HepG2 (cell line): Measurements from ENCODE around the gene PRDM12. TPM values are rescaled to one million over a fixed set of nuclear protein-coding genes. Genes with fewer than 3 reads are reported as not detected.

Source experiments
- AKAP8 ChIP-seq: sonication (generic); formaldehyde crosslinking; IDR thresholded peaks from 2 replicates; pipeline ENCODE4 v1.5.1; 2020; ENCODE audit warnings: mild to moderate bottlenecking, missing genetic modification reagents
- ATRX ChIP-seq: sonication (generic); formaldehyde crosslinking; IDR thresholded peaks from 2 replicates; pipeline ENCODE4 v1.4.0; 2020; ENCODE audit warnings: missing genetic modification reagents, borderline replicate concordance
- CREB1 ChIP-seq, 2 experiments: fragments of 450-650 bp in 1 of 2; IDR thresholded peaks; 2 replicates each; pipeline ENCODE4 v1.6.1; 2016 to 2017; ENCODE audit warnings: control low read depth in 1 of 2, mild to moderate bottlenecking in 1 of 2, missing compliant biosample characterization in 1 of 2, missing genetic modification characterization in 1 of 2
- HDAC2 ChIP-seq: sonication (generic); formaldehyde crosslinking; IDR thresholded peaks from 2 replicates; pipeline ENCODE4 v1.4.0; 2020; ENCODE audit warnings: missing genetic modification reagents
- HIC2 ChIP-seq: sonication (generic); formaldehyde crosslinking; IDR thresholded peaks from 2 replicates; pipeline ENCODE4 v1.9.0; 2022; ENCODE audit warnings: low read depth, missing genetic modification reagents
- KMT2B ChIP-seq: IDR thresholded peaks from 2 replicates; pipeline ENCODE4 v1.6.1; 2016; ENCODE audit warnings: missing genetic modification reagents, missing compliant biosample characterization
- MIER3 ChIP-seq: IDR thresholded peaks from 2 replicates; pipeline ENCODE4 v1.6.1; 2016; ENCODE audit warnings: missing compliant biosample characterization, borderline replicate concordance
- MTA1 ChIP-seq: sonication (generic); formaldehyde crosslinking; IDR thresholded peaks from 2 replicates; pipeline ENCODE4 v1.4.0; 2020; ENCODE audit warnings: missing genetic modification reagents, mild to moderate bottlenecking, borderline replicate concordance
- NFE2 ChIP-seq: sonication (generic); formaldehyde crosslinking; IDR thresholded peaks from 2 replicates; pipeline ENCODE4 v1.4.0; 2020; ENCODE audit warnings: missing genetic modification reagents
- PHF20 ChIP-seq: sonication (generic); formaldehyde crosslinking; IDR thresholded peaks from 2 replicates; pipeline ENCODE4 v1.5.0; 2020; ENCODE audit warnings: mild to moderate bottlenecking, missing genetic modification reagents
- PRDM15 ChIP-seq: sonication (generic); formaldehyde crosslinking; IDR thresholded peaks from 2 replicates; pipeline ENCODE4 v1.4.0; 2020; ENCODE audit warnings: missing genetic modification reagents
- RBM39 ChIP-seq: fragments of 200-400 bp; formaldehyde crosslinking; IDR thresholded peaks from one replicate; pipeline ENCODE4 v1.6.1; 2018; ENCODE audit warnings: antibody characterized with exemption, mild to moderate bottlenecking, low read depth, low read length; ENCODE audit not compliant: poor library complexity, severe bottlenecking
- REXO4 ChIP-seq: sonication (generic); formaldehyde crosslinking; IDR thresholded peaks from 2 replicates; pipeline ENCODE4 v1.8.0; 2022; ENCODE audit warnings: missing genetic modification reagents, mild to moderate bottlenecking, borderline replicate concordance
- SAP130 ChIP-seq: IDR thresholded peaks from 2 replicates; pipeline ENCODE4 v1.6.1; 2016; ENCODE audit warnings: low read depth
- SRSF4 ChIP-seq: fragments of 200-400 bp; formaldehyde crosslinking; IDR thresholded peaks from one replicate; pipeline ENCODE4 v1.6.1; 2018; ENCODE audit warnings: mild to moderate bottlenecking, low read depth, low read length, moderate library complexity; ENCODE audit not compliant: poor library complexity, severe bottlenecking
- ZBTB25 ChIP-seq: IDR thresholded peaks from 2 replicates; pipeline ENCODE4 v1.6.1; 2018; ENCODE audit warnings: missing genetic modification reagents
- ZBTB44 ChIP-seq: sonication (generic); formaldehyde crosslinking; IDR thresholded peaks from 2 replicates; pipeline ENCODE4 v1.4.0; 2020; ENCODE audit warnings: missing genetic modification reagents
- ZFY ChIP-seq: sonication (generic); formaldehyde crosslinking; IDR thresholded peaks from 2 replicates; pipeline ENCODE4 v1.4.0; 2020; ENCODE audit warnings: missing genetic modification reagents
- ZGPAT ChIP-seq: IDR thresholded peaks from 2 replicates; pipeline ENCODE4 v1.6.1; 2016; ENCODE audit warnings: mild to moderate bottlenecking
- polyA plus RNA-seq, 8 experiments: library from polyadenylated mRNA; depleted of rRNA in 3 of 8; stranded (reverse) in 7 of 8; unstranded in 1 of 8; fragments of >200 nt; fragmentation: Illumina TruSeq in 4 of 8; extraction: Trizol in 4 of 8; gene quantifications; 2 replicates each; pipeline versions ENCODE4 v1.2.1 to v1.2.3, GENCODE V29; 2011 to 2016; ENCODE audit warnings: low read depth in 4 of 8, missing spikeins in 1 of 8, mixed read lengths in 1 of 8; ENCODE audit not compliant: insufficient read depth in 1 of 8
- total RNA-seq, 5 experiments: library from RNA; depleted of rRNA; stranded (reverse); fragments of >200 nt; fragmentation: Illumina TruSeq; extraction: Trizol; gene quantifications; 2 replicates each; pipeline ENCODE4 v1.2.3, GENCODE V29; 2016; ENCODE audit warnings: low read depth in 1 of 5

Gene PRDM12
- total and polyA plus RNA-seq, 2 of the 13 experiments (the other 11 are each of a cell fraction or from before 2014, with no cell fraction given), result 0.04 to 0.07 TPM

- TF ChIP-seq ZGPAT (CRISPR knock-in tag) (peak; percentile 36; the same call in 1 of the 2 replicates), CREB1 (IDR thresholded peaks at IDR 0.05) (peak; percentile 52), CREB1 (CRISPR knock-in tag; IDR thresholded peaks at IDR 0.05) (peak; percentile 80), HDAC2 (CRISPR knock-in tag) (no peak), ZBTB25 (CRISPR knock-in tag) (peak; percentile 72; the same call in 1 of the 2 replicates), ZBTB44 (CRISPR knock-in tag) (no peak), MIER3 (CRISPR knock-in tag) (no peak), MTA1 (CRISPR knock-in tag) (no peak), REXO4 (CRISPR knock-in tag) (no peak), HIC2 (CRISPR knock-in tag) (no peak), SAP130 (peak; percentile 55; the same call in 1 of the 2 replicates), KMT2B (CRISPR knock-in tag) (peak; percentile 71), PHF20 (CRISPR knock-in tag) (no peak; the same call in 1 of the 2 replicates), RBM39 (peak; percentile 64), PRDM15 (CRISPR knock-in tag) (no peak; the same call in 1 of the 2 replicates), NFE2 (CRISPR knock-in tag) (no peak), AKAP8 (CRISPR knock-in tag) (no peak), ZFY (peak; percentile 87), ATRX (no peak), SRSF4 (no peak)
These were observed 48.3 kb downstream of the PRDM12 start (continued) for GRCh38 chr9:130712564-130713285.
